Neural cell (in vitro differentiated cells): ENCODE data around the gene FGF1. TPM values are rescaled to one million over a fixed set of nuclear protein-coding genes. Genes with fewer than 3 reads are reported as not detected.

Source experiments
- H2AFZ ChIP-seq: fragments of 200-600, 300-800 bp; sonication (generic), shearing (Covaris generic); 2 replicates; pipeline ENCODE4 v1.6.0; 2014; ENCODE audit warnings: low read depth, mild to moderate bottlenecking, antibody characterized with exemption, low read length, moderate library complexity
- H3F3A ChIP-seq: fragments of 200-600 bp; shearing (Covaris generic); 2 replicates; pipeline ENCODE4 v1.6.1; 2016; ENCODE audit warnings: mild to moderate bottlenecking, moderate library complexity, mixed read lengths, antibody characterized with exemption, low read length; ENCODE audit not compliant: insufficient read depth, poor library complexity, severe bottlenecking
- H3K27ac ChIP-seq: fragments of 200-600, 300-800 bp; sonication (generic), shearing (Covaris generic); 2 replicates; pipeline ENCODE4 v1.5.1; 2014; ENCODE audit warnings: mild to moderate bottlenecking, low read length, moderate library complexity
- H3K27me3 ChIP-seq: fragments of 300-800, 200-600 bp; sonication (generic), shearing (Covaris generic); 2 replicates; pipeline ENCODE4 v1.6.0; 2014; ENCODE audit warnings: mild to moderate bottlenecking, low read depth, low read length, moderate library complexity; ENCODE audit not compliant: insufficient read depth
- H3K36me3 ChIP-seq: fragments of 300-800, 200-600 bp; sonication (generic), shearing (Covaris generic); 2 replicates; pipeline ENCODE4 v1.5.1; 2014; ENCODE audit warnings: mild to moderate bottlenecking, antibody characterized with exemption, low read length, moderate library complexity; ENCODE audit not compliant: insufficient read depth
- H3K4me2 ChIP-seq: fragments of 300-800, 200-600 bp; sonication (generic), shearing (Covaris generic); 2 replicates; pipeline ENCODE4 v1.6.0; 2014; ENCODE audit warnings: mild to moderate bottlenecking, low read length
- H3K4me3 ChIP-seq: fragments of 300-800, 200-600 bp; sonication (generic), shearing (Covaris generic); 2 replicates; pipeline ENCODE4 v1.5.1; 2014; ENCODE audit warnings: mild to moderate bottlenecking, low read length, moderate library complexity
- H3K79me2 ChIP-seq: fragments of 200-600 bp; shearing (Covaris generic); replicated peaks from 2 replicates; pipeline ENCODE4 v1.6.0; 2014; ENCODE audit warnings: mild to moderate bottlenecking, low read length, moderate library complexity; ENCODE audit not compliant: insufficient read depth
- H3K9ac ChIP-seq: fragments of 300-800, 200-600 bp; sonication (generic), shearing (Covaris generic); 2 replicates; pipeline ENCODE4 v1.6.1; 2016; ENCODE audit warnings: mild to moderate bottlenecking, low read length, mixed read lengths
- H3K9me2 ChIP-seq: fragments of 200-600 bp; shearing (Covaris generic); 2 replicates; pipeline ENCODE4 v1.6.1; 2016; ENCODE audit warnings: mild to moderate bottlenecking, low read length, mixed read lengths; ENCODE audit not compliant: insufficient read depth
- H3K9me3 ChIP-seq: fragments of 200-600, 300-800 bp; sonication (generic), shearing (Covaris generic); 2 replicates; pipeline ENCODE4 v1.6.1; 2016; ENCODE audit warnings: mild to moderate bottlenecking, mixed run types, low read length, moderate library complexity, mixed read lengths
- H4K20me1 ChIP-seq: fragments of 200-600 bp; shearing (Covaris generic); 2 replicates; pipeline ENCODE4 v1.6.1; 2016; ENCODE audit warnings: mild to moderate bottlenecking, mixed run types; ENCODE audit not compliant: insufficient read depth
- CTCF ChIP-seq: fragments of 450-650 bp; IDR thresholded peaks from 2 replicates; pipeline ENCODE4 v1.5.1; 2014; ENCODE audit warnings: antibody characterized with exemption, mild to moderate bottlenecking, moderate library complexity; ENCODE audit not compliant: poor library complexity, severe bottlenecking
- EP300 ChIP-seq: fragments of 450-650 bp; conservative IDR thresholded peaks from 2 replicates; pipeline ENCODE4 v1.6.1; 2014; ENCODE audit warnings: antibody characterized with exemption, mild to moderate bottlenecking, moderate library complexity; ENCODE audit not compliant: poor library complexity, severe bottlenecking
- EZH2 ChIP-seq: fragments of 200-600, 300-800 bp; shearing (Covaris generic), sonication (generic); IDR thresholded peaks from 2 replicates; pipeline ENCODE4 v1.6.1; 2014; ENCODE audit warnings: antibody characterized with exemption, low read length, borderline replicate concordance, mild to moderate bottlenecking; ENCODE audit not compliant: insufficient read depth, poor library complexity, severe bottlenecking
- MXI1 ChIP-seq: fragments of 450-650 bp; conservative IDR thresholded peaks from 2 replicates; pipeline ENCODE4 v1.6.1; 2014; ENCODE audit warnings: antibody characterized with exemption, mild to moderate bottlenecking; ENCODE audit not compliant: poor library complexity, severe bottlenecking
- POLR2AphosphoS5 ChIP-seq: IDR thresholded peaks from 2 replicates; pipeline ENCODE4 v1.6.1; 2012
- RAD21 ChIP-seq: fragments of 450-650 bp; conservative IDR thresholded peaks from 2 replicates; pipeline ENCODE4 v1.6.1; 2014; ENCODE audit warnings: antibody characterized with exemption, mild to moderate bottlenecking, moderate library complexity
- REST ChIP-seq: IDR thresholded peaks from 2 replicates; pipeline ENCODE4 v1.6.1; 2012; ENCODE audit warnings: borderline replicate concordance
- SMC3 ChIP-seq: fragments of 450-650 bp; conservative IDR thresholded peaks from 2 replicates; pipeline ENCODE4 v1.6.1; 2014; ENCODE audit warnings: antibody characterized with exemption, mild to moderate bottlenecking, moderate library complexity; ENCODE audit not compliant: poor library complexity
- TAF1 ChIP-seq: IDR thresholded peaks from 2 replicates; pipeline ENCODE4 v1.6.1; 2012; ENCODE audit warnings: low read depth
- polyA plus RNA-seq: library from polyadenylated mRNA; depleted of rRNA; stranded (reverse); fragments of >200 nt; gene quantifications from 2 replicates; pipeline ENCODE4 v1.2.3, GENCODE V29; 2014

The FGF1 gene
- polyA plus RNA-seq, 1 donor from 2014 or later, result not detected

- H2AFZ ChIP-seq, result no peak overlapping the region
- no peaks in the 10 kb centered on the region for H3F3A ChIP-seq
- no peaks in the 10 kb centered on the region for H3K27me3 ChIP-seq
- H3K4me3 ChIP-seq, result no peak overlapping the region
- H3K9me2 ChIP-seq, result no peaks in the 10 kb centered on the region
- TF ChIP-seq REST, result no peak
- no peak for TF ChIP-seq SMC3
- no peak for TF ChIP-seq RAD21
- no peak for TF ChIP-seq TAF1
- TF ChIP-seq POLR2AphosphoS5, result no peak
- TF ChIP-seq MXI1, result no peak
- TF ChIP-seq EZH2, result no peak
- no peak for TF ChIP-seq CTCF
- no peak for TF ChIP-seq EP300
- no peaks in the 10 kb centered on the region for H4K20me1 ChIP-seq
- H3K9me3 ChIP-seq, result no peaks in the 10 kb centered on the region
- H3K9ac ChIP-seq, result no peak overlapping the region
- H3K79me2 ChIP-seq, result no peaks in the 10 kb centered on the region
- H3K4me2 ChIP-seq, result no peak overlapping the region
- no peak overlapping the region for H3K27ac ChIP-seq
- no peaks in the 10 kb centered on the region for H3K36me3 ChIP-seq
These were observed 77.8 kb downstream of the FGF1 start for GRCh38 chr5:142608081-142608480.

DNA sequence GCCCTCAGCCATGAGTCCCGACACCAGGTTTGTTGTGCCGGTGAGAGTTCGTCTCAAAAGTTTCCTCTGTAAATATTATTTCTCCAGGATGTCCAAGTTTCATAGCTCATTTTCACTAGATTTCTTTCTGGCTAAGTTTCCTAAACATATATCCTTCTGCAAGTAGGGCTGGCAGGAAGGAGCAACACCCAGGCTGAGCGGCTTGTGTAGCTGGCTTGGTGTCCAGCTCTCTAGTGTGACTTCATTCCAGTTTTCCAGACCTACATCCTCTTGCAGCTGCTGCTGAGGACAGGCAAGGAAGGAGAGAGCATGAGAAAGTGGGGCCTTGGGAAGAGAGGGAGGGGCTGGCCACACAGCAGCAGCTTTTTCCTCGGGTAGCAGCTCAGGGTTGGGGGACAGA, 80.3 kb downstream of the FGF1 start:
- Histone ChIP-seq H3K4me2 (no peak overlapping the region), H3K9me2 (no peaks in the 10 kb centered on the region), H3K9ac (no peak overlapping the region), H3K4me3 (no peak overlapping the region), H3K9me3 (no peaks in the 10 kb centered on the region), H2AFZ (no peak overlapping the region), H3F3A (no peaks in the 10 kb centered on the region), H3K36me3 (no peaks in the 10 kb centered on the region), H3K27ac (no peak overlapping the region), H3K79me2 (no peaks in the 10 kb centered on the region), H3K27me3 (no peaks in the 10 kb centered on the region), H4K20me1 (no peaks in the 10 kb centered on the region)
- TF ChIP-seq EP300, result no peak

GRCh38 chr5:142602720-142603245, 83.1 kb downstream of the FGF1 start:
- no peak for TF ChIP-seq CTCF
- no peak for TF ChIP-seq RAD21
- TF ChIP-seq EP300, result no peak
- TF ChIP-seq SMC3, result no peak
- TF ChIP-seq REST, result no peak
- TF ChIP-seq TAF1, result no peak
- TF ChIP-seq EZH2, result no peak
- TF ChIP-seq MXI1, result no peak
- no peak for TF ChIP-seq POLR2AphosphoS5
- Histone ChIP-seq H4K20me1 (no peaks in the 10 kb centered on the region), H3K4me2 (no peak overlapping the region), H3K9me3 (no peaks in the 10 kb centered on the region), H3K27me3 (no peaks in the 10 kb centered on the region), H2AFZ (no peak overlapping the region), H3K79me2 (no peaks in the 10 kb centered on the region), H3K9me2 (no peaks in the 10 kb centered on the region), H3K4me3 (no peak overlapping the region), H3K27ac (no peak overlapping the region), H3K9ac (no peak overlapping the region), H3F3A (no peaks in the 10 kb centered on the region), H3K36me3 (no peaks in the 10 kb centered on the region)
